GM19328 (cell line): ENCODE results near the gene SIAH1.
"Not testable (repeated sequence)": the region's sequence is repeated elsewhere in the genome, so short reads cannot be mapped to it uniquely, and the experiment has no call there.

Experiments
- ATAC-seq: cut with Tn5 transposase; IDR thresholded peaks from one replicate; pipeline ENCODE4 v1.9.1; 2021; ENCODE audit warnings: mild to moderate bottlenecking, moderate library complexity; ENCODE audit not compliant: unreplicated experiment

Gene SIAH1

DNA sequence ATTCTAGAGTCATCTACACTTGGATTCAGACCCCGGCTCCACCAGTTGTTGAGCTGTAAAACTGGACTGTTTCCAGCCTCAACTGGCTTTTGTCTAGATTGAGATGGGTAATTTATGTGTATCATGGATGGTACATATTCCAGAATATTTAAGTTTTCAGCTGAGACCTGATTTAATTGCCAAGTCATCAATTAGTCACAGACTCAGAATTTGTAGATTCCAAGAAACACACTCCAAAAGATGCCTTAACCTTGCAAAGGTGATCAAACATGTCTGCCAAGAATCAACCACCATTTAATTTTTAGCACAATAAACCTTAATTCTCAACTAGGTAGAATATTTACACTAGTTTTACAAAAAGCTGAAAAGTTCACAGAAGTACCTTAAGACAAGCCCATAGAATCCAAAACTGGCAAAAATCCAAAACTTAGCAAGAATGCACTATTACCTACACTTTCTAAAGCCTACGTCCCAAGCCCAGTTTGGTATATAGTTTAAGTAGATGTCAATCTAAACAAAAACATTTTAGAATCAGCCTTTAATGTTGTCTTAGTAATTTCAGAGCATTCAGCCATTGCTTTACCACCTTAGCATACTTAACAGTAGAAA is 17.7 kb downstream of the SIAH1 start:
- no peak for ATAC-seq

GRCh38 chr16:48366165-48367093 is 18.8 kb downstream of the SIAH1 start:
- peak; percentile 50 for ATAC-seq

DNA sequence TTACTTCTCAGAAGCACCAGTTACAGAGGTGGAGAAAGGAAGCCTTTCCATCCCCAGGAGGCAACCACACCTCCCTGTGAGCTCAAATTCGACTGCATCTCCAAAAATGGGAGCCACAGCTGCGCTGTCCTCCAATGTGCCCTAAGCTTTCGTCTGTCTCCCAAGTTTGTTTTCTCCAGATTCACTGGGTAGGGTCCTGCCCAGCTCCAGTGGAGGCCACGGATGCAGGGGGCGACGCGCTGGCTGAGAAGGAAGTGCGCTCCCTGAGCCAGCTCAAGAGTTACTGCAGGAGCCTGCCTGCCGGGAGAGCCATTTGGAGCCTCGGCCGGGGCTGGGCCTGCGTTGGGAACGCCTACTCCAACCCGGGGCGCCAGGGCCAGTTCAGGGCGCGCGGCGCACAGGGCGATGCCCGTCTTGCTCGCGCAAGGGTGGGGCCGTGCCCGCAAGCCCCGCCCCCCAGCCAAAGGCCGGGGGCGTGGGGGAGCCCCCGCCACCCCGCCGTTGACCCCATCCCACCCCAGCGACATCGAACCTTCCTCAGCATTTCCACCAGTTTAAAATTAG is 19.5 kb downstream of the SIAH1 start:
- peak; percentile 93 for ATAC-seq

DNA sequence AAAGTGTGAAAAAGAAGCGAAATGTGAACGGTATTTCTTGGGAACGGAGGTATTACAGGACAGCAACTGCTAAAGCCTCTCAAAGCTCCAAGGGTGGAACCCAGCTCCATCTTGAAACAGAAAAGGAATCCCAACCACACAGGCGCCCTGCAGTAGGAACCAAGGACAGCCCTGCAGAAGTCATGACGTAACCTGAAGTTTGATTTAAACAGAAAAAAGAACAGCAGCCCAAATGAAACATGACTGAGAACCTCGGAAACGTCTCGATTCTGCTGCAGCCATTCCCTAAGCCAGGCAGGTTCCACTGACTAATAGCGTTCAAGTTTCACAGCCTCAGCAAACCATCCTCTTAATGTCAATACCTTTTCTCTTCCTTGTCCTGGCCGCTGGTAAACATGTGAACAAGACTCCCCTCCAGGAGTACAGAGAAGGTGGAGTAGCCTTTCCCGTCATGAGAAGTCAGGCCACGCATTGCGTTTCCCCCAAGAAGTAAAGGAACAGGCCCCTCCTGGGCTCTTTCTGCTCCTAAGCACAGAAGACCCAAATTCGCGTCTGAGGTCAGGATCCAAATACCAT is 20.1 kb downstream of the SIAH1 start:
- ATAC-seq = no peak

DNA sequence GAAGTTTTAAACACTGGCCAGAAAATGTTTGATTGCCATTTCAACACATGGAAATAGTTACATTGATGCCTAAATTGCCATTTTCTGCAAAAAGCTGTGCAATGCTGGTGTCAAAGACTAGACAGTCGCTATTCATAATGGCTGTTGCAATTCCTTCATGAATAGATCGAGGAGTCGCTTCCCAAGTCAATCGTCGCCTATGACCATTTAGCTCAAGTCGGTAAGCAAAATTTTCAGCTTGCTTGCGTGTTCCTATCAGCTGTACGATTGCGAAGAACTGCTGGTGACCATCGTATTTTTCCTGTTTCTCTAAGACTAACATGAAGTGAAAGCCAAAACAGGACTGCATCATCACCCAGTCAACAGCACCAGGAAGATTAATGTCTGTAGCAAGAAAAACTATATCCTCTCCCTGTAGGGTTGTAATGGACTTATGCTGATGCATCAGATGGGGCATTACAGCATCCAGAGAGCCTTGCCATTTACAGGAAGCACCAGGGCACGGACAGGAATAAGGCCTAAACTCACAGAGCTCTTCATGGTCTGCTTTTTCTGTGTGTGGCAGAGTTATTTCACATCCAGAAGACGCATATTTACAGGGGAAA is 23.6 kb downstream of the SIAH1 start:
- no peak for ATAC-seq

DNA sequence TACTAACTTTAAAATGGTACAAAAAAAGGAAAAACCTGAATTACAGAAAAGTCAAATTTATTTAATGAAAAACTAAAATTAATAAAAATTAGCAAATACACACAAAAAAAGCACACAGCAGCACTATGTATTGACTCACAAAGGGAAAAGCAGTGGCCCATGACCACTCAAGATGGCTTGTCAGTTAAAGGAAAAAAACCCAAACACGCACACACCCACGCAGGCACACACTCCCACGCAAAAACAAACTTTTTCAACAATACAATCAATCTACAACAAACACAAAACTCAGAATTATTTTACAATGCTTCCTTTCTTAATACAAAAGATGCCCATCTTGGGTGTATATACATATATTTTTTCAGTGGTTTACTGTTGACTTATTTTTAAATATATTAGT is 24.2 kb downstream of the SIAH1 start:
- no peak for ATAC-seq

DNA sequence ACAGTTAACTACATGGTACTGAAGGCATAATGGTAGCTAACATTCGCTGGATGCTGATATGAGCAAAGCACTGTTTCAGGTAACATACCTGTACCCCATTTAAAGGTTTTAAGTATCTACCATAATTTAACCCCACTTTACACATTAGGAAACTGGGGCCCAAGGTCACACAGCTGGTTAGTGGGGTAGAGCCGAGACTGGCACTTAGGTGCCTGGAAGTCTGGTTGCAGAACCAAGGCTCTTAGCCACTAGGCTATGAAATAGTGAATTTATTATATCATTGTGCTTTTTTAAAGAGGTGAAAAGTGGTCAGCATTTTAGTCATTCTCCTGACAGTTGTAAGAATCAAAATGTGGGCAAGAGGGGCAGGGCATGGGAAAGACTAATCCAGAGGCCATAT is 25.2 kb downstream of the SIAH1 start:
- no peak for ATAC-seq

DNA sequence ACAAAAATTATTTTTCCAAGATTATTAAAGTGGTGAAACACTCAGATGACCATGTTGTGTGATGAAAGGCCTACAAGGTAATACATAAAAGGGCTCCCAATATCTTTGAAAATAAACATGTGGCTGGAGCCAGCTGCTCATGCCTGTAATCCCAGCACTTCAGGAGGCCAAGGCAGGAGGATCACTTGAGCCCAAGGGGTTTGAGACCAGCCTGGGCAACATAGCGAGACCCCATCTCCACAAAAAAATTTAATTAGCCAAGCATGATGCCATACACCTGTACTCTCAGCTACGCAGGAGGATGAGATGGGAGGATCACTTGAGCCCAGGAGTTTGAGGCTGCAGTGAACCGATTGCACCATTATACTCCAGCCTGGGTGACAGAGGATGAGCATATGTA is 26.8 kb downstream of the SIAH1 start:
- ATAC-seq = no peak

- ATAC-seq = no peak
Measured at GRCh38 chr16:48356633-48357376, 28.4 kb downstream of the SIAH1 start.

DNA sequence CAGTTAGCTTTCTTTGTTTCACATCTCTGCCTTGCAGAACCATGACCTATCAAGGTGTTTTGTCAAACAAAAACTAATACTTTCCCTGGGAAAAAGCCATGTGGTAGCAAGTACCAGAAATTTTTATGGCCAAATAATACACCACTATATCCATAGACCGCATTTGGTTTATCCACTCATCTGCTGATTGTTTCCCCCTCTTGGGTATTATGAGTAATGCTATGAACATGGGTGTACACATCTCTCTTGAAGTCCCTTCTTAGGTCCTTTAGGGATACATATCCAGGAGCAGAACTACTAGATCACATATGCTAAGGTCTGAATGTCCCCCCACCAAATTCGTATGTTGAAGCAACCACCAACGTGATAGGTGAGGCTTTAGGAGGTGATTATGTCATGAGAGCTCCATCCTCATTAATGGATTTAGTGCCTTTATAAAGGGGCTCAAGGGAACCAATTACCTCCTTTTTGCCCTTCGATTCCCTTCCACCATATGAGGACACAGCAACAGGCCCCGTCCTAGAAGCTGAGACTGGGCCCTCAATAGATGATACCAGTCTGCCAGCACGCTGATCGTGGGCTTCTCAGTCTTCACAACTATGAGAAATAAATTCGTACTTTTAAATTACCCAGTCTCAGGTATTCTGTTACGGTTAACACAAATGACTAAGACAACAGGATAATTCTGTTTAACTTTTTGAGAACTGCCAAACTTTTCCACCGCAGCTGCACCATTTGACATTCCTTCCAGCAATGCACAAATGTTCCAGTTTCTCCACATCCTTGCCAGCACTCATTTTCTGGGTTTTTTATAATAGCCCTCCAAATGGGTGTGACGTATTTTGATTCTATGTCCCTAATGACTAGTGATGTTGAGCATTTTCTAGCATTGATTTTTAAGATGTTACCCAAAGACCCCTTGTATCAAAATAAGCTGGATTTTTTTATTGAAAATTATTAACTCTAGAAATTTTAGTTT is 30.0 kb downstream of the SIAH1 start:
- no peak for ATAC-seq

GRCh38 chr16:48354385-48354784 is 30.8 kb downstream of the SIAH1 start:
- ATAC-seq = not testable (repeated sequence)

DNA sequence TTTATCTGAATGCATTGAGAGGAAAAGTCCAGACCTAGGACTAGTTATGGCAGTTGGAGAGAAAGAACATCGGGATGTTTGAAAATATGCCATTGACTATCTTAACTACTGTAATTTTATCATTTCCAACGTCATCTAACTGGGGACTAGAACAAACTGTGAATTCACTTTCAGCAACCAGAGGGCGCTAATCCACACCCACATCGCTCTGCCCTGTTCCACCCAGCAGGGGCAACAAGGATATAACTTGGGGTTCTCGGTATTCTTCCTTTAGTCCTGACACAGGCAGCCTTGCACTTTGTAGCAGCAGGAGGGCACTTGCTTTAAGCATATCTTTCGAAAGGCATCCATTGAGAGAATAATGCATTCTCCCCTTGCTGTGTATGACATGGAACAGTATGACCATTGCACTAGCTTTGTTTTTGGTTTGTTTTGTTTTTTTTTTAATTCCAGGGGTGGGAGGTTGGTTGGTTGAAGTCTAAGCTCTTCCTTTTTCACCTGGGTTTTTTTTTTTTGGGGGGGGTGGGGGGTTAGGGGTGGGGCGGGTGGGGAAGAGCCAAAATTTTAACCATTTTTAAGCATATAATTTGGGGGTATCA is 31.5 kb downstream of the SIAH1 start:
- no peak for ATAC-seq

- no peak for ATAC-seq
Measured at GRCh38 chr16:48352648-48353390, 32.4 kb downstream of the SIAH1 start.

DNA sequence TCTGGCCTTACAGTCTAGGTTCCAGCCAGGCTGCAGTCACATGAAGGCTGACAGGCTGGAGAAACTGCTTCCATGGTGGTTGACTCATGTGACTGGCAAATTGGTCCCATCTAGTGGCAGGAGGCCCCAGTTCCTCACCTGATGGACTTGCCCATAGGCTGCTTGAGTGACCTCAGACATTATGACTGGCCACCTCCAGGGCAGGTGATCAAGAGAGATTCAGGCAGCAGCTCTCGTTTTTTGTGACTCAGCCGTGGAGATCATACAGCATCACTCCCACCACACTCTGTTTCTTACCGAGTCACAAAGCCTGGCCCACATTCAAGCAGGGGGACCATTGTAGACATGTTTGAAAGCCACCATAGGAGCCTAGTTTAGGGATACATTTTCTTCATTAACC is 34.5 kb downstream of the SIAH1 start:
- ATAC-seq = no peak

DNA sequence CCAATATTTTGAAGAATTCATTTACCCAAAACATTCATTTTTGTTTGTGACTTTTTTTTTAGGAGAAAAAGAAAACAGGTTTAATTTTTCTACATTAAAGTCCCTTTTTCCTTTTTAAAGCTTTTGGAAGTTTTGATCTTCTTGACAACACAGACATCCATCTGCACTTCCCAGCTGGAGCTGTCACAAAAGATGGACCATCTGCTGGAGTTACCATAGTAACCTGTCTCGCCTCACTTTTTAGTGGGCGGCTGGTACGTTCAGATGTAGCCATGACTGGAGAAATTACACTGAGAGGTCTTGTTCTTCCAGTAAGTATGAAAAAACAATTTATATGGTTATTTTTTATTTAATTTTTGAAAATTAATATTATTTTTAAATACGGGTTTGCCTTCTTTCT is 37.2 kb downstream of the SIAH1 start:
- no peak for ATAC-seq

- ATAC-seq = no peak
Measured at GRCh38 chr16:48347191-48347865, 37.9 kb downstream of the SIAH1 start.

DNA sequence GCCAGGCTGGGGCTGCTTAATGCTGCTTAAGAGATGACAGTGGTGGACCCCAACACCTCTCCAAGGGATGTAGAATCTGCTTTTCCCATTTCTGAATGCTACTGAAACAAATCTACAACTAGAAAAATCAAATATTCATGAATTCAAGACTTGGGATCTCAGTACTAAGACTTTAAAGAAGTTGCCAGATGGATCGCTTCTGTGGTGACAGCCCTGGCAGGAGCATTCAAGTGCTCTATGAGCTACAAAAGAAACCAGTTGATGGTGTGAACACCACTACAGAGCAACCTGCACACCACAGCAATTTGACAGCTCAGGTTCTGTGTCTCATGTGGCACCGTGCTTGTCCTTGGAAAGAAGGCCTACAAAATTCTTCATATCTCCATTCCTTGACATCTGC is 42.6 kb downstream of the SIAH1 start:
- ATAC-seq = no peak

- ATAC-seq = no peak
Measured at GRCh38 chr16:48340054-48340453, 45.2 kb downstream of the SIAH1 start.
